Natural killer cell (primary cell): ENCODE data around the gene CCSAP. TPM values are rescaled to one million over a fixed set of nuclear protein-coding genes. Genes with fewer than 3 reads are reported as not detected.

ENCODE experiments used
- ATAC-seq, 3 donors: fragments of 150-1000 bp in 2 of 3; fragments of 200-7000 bp in 1 of 3; cut with Tn5 transposase; 1 replicate in 1 of 3; 2 replicates in 2 of 3; pipeline ENCODE4 v1.10.0; 2021; ENCODE audit warnings: mild to moderate bottlenecking in 2 of 3, moderate library complexity in 2 of 3
- DNase-seq, 2 donors: peaks; one replicate each; pipeline versions ENCODE4 v3.0.0 to v3.0.0-alpha.2; 2013 to 2021; ENCODE audit warnings: mixed read lengths in 1 of 2
- H3K27ac ChIP-seq: one replicate; pipeline ENCODE4 v1.5.1; 2013; ENCODE audit warnings: mild to moderate bottlenecking, low read length
- H3K27me3 ChIP-seq: one replicate; pipeline ENCODE4 v1.6.1; 2013; ENCODE audit warnings: low read length; ENCODE audit not compliant: control insufficient read depth, insufficient read depth
- H3K36me3 ChIP-seq: one replicate; pipeline ENCODE4 v1.6.1; 2013; ENCODE audit warnings: low read length; ENCODE audit not compliant: control insufficient read depth, insufficient read depth
- H3K4me1 ChIP-seq: one replicate; pipeline ENCODE4 v1.6.1; 2013; ENCODE audit warnings: low read length; ENCODE audit not compliant: control insufficient read depth, insufficient read depth
- H3K4me3 ChIP-seq: one replicate; pipeline ENCODE4 v1.5.1; 2013; ENCODE audit warnings: low read length
- H3K9me3 ChIP-seq: one replicate; pipeline ENCODE4 v1.6.1; 2013; ENCODE audit warnings: low read length; ENCODE audit not compliant: control insufficient read depth, insufficient read depth
- H3K27ac Mint-ChIP-seq, 2 donors: one replicate each; pipeline ENCODE4 v1.8.0; 2022; ENCODE audit warnings: mild to moderate bottlenecking in 2 of 2, mixed read lengths in 2 of 2, moderate library complexity in 1 of 2
- H3K27me3 Mint-ChIP-seq, 2 donors: one replicate each; pipeline ENCODE4 v1.8.0; 2022; ENCODE audit warnings: low read depth in 2 of 2, mixed read lengths in 2 of 2
- H3K36me3 Mint-ChIP-seq: one replicate; pipeline ENCODE4 v1.8.0; 2022; ENCODE audit warnings: mixed read lengths
- H3K4me1 Mint-ChIP-seq, 2 donors: one replicate each; pipeline ENCODE4 v1.8.0; 2022; ENCODE audit warnings: mixed read lengths in 2 of 2
- H3K4me3 Mint-ChIP-seq: one replicate; pipeline ENCODE4 v1.8.0; 2022; ENCODE audit warnings: mild to moderate bottlenecking, moderate library complexity, mixed read lengths
- H3K9me3 Mint-ChIP-seq, 2 donors: one replicate each; pipeline ENCODE4 v1.8.0; 2022; ENCODE audit warnings: mixed read lengths in 2 of 2
- CTCF ChIP-seq: fragments of 200-600 bp; IDR thresholded peaks from one replicate; pipeline ENCODE4 v1.8.0; 2022; ENCODE audit warnings: antibody characterized with exemption
- WGBS: methylation state at CpG from one replicate; pipeline ENCODE4 v1.1.7; 2013; ENCODE audit warnings: missing lambda C conversion rate; ENCODE audit not compliant: insufficient coverage; 5-methylcytosine and 5-hydroxymethylcytosine counted together
- intact Hi-C: fragments of 100-400 bp; cut with micrococcal nuclease; formaldehyde crosslinking; loops from one replicate; pipeline ENCODE4 v1.14.2; 2022
- total RNA-seq, 4 donors: library from RNA; stranded (reverse); fragments of 120-200 nt in 1 of 4; gene quantifications; one replicate each; pipeline versions ENCODE4 v1.2.3 to v1.2.4, GENCODE V29; 2013 to 2022

The CCSAP gene
- total RNA-seq, 3 donors from 2014 or later (not counting 1 experiment from before 2014, with no cell fraction given), result 6.8 to 14.0 (median 10.2) TPM

GRCh38 chr1:229271448-229272159 lies 71.2 kb downstream of the CCSAP start:
- H3K27ac ChIP-seq, result no peak overlapping the region
- H3K27me3 ChIP-seq, result no peaks in the 10 kb centered on the region
- no peaks in the 10 kb centered on the region for H3K9me3 ChIP-seq
- Mint-ChIP-seq H3K36me3 (peaks cover 6% of the 10 kb centered on the region), H3K27me3 (no peaks in the 10 kb centered on the region), H3K27ac (peak overlapping the region; percentile 84 to 88), H3K4me3 (peak overlapping the region; percentile 94), H3K9me3 (no peaks in the 10 kb centered on the region), H3K4me1 (peaks cover 30 to 36% of the 10 kb centered on the region in 2 donors)
- peak overlapping the region; percentile 41 for H3K4me3 ChIP-seq
- WGBS, result under 1% methylated on average over 27 of the region's 32 CpGs
- peak in 1 of 2 donors; percentile 66 for DNase-seq
- peak; percentile 56 to 73 (median 61) for ATAC-seq
- peaks cover 18% of the 10 kb centered on the region for H3K4me1 ChIP-seq
- H3K36me3 ChIP-seq, result no peaks in the 10 kb centered on the region
- intact Hi-C loops, result loop anchor here (1.0 to 5.0 kb wide), 2 partner anchors 71 to 237 kb away; partner anchors contain the start of genes CCSAP and NUP133
- no peak for TF ChIP-seq CTCF

Other genes starting within 250 kb of the CCSAP start
- 10 to 100 TPM; 31.2 to 47.1 (median 31.6) TPM for gene RAB4A, start 71.9 kb downstream of the CCSAP start, total RNA-seq
- gene ACTA1, start 91.0 kb upstream of the CCSAP start, total RNA-seq, result under 1 TPM in 2 of 3 donors, not detected in 1; 0.25 to 0.40 TPM
- gene NUP133, start 165.3 kb upstream of the CCSAP start, total RNA-seq, result 10 to 100 TPM; 34.5 to 40.1 (median 38.4) TPM
- 10 to 100 TPM; 22.0 to 23.3 (median 22.0) TPM for gene ABCB10, start 215.7 kb upstream of the CCSAP start, total RNA-seq